ENCODE data around the gene SOHLH1. TPM values are rescaled to one million over a fixed set of nuclear protein-coding genes. Genes with fewer than 3 reads are reported as not detected.

SOHLH1 gene
- total and polyA plus RNA-seq, 2 donors (not counting 1 experiment from before 2014, with no cell fraction given), result not detected

DNA sequence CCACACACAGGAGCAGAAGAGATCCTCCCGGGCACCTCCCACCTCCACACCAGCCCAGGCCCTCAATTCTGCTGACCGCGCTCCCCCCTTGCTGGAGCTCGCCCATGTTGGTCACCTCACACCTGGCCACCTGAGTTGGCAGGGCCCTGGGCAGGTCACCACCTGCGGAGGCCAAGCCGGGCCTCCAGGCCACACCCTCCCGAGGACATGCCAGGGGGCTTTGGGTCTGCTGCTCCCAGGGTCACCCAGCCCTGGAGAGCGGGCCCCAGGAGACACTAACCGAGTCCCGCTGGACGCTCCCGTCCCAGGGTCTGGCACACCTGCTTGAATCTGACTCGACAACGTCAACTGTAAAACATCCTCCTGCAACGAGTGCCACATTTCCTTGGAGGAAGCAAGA lies 2.1 kb downstream of the SOHLH1 start:
- Histone ChIP-seq H3K4me3 (replicated peaks in 1 of 4; ENCODE audit: control extremely low read depth in 1 of 4, insufficient read depth in 1 of 4, low read depth in 3 of 4, low read length in 4 of 4) (no peak overlapping the region), H3K79me2 (ENCODE audit: control insufficient read depth, insufficient read depth, low read length) (no peaks in the 10 kb centered on the region), H3K27ac (ENCODE audit: insufficient read depth, low read length) (no peak overlapping the region), H3K9me3 (ENCODE audit: control insufficient read depth, insufficient read depth, low read depth, low read length) (no peaks in the 10 kb centered on the region), H3K4me1 (ENCODE audit: control insufficient read depth, extremely low read depth, insufficient read depth, low read length) (no peaks in the 10 kb centered on the region), H2AFZ (ENCODE audit: low read length) (no peak overlapping the region), H3K9ac (ENCODE audit: insufficient read depth, low read length) (no peak overlapping the region), H4K20me1 (ENCODE audit: control insufficient read depth, extremely low read depth, insufficient read depth, low read length) (no peaks in the 10 kb centered on the region), H3K36me3 (ENCODE audit: control insufficient read depth, insufficient read depth, low read length) (no peaks in the 10 kb centered on the region), H3K27me3 (ENCODE audit: control insufficient read depth, insufficient read depth, low read length) (no peaks in the 10 kb centered on the region), H3K4me2 (ENCODE audit: extremely low read depth, insufficient read depth, low read length) (no peak overlapping the region)
- DNase-seq (ENCODE audit: low read depth in 2 of 2), result no peak
- TF ChIP-seq EZH2 (IDR thresholded peaks at IDR 0.05; ENCODE audit: low read length, missing control alignments), result no peak
- TF ChIP-seq, protein P1, sequence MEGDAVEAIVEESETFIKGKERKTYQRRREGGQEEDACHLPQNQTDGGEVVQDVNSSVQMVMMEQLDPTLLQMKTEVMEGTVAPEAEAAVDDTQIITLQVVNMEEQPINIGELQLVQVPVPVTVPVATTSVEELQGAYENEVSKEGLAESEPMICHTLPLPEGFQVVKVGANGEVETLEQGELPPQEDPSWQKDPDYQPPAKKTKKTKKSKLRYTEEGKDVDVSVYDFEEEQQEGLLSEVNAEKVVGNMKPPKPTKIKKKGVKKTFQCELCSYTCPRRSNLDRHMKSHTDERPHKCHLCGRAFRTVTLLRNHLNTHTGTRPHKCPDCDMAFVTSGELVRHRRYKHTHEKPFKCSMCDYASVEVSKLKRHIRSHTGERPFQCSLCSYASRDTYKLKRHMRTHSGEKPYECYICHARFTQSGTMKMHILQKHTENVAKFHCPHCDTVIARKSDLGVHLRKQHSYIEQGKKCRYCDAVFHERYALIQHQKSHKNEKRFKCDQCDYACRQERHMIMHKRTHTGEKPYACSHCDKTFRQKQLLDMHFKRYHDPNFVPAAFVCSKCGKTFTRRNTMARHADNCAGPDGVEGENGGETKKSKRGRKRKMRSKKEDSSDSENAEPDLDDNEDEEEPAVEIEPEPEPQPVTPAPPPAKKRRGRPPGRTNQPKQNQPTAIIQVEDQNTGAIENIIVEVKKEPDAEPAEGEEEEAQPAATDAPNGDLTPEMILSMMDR (conservative IDR thresholded peaks at IDR 0.05 in 1 of 2, IDR thresholded peaks at IDR 0.05 in 1 of 2; ENCODE audit: low read depth in 1 of 2, low read length in 2 of 2), result no peak

DNA sequence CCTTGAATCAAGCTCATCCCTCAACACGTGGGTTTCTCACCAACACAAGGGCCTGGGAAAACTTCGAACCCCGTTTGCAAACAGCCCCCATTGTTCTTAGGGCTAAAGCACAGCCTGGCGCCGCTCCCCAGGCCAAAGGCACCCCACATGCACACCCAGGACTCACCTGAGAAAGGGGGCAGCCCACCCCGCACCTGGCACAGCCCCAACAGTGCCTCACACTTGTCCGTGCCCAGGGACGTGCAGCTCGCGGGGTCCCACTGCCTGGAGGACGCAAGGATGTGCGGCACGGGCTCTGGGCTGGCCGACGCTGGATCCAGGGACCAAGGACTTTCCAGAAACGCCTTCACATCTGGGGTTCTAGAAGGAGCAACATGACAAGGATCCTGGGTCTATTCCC lies 2.8 kb downstream of the SOHLH1 start:
- Histone ChIP-seq H3K4me2 (ENCODE audit: extremely low read depth, insufficient read depth, low read length) (no peak overlapping the region), H3K9ac (ENCODE audit: insufficient read depth, low read length) (no peak overlapping the region), H2AFZ (ENCODE audit: low read length) (no peak overlapping the region), H3K79me2 (ENCODE audit: control insufficient read depth, insufficient read depth, low read length) (no peaks in the 10 kb centered on the region), H4K20me1 (ENCODE audit: control insufficient read depth, extremely low read depth, insufficient read depth, low read length) (no peaks in the 10 kb centered on the region), H3K4me1 (ENCODE audit: control insufficient read depth, extremely low read depth, insufficient read depth, low read length) (no peaks in the 10 kb centered on the region), H3K4me3 (replicated peaks in 1 of 4; ENCODE audit: control extremely low read depth in 1 of 4, insufficient read depth in 1 of 4, low read depth in 3 of 4, low read length in 4 of 4) (no peak overlapping the region), H3K9me3 (ENCODE audit: control insufficient read depth, insufficient read depth, low read depth, low read length) (no peaks in the 10 kb centered on the region), H3K36me3 (ENCODE audit: control insufficient read depth, insufficient read depth, low read length) (no peaks in the 10 kb centered on the region), H3K27ac (ENCODE audit: insufficient read depth, low read length) (no peak overlapping the region), H3K27me3 (ENCODE audit: control insufficient read depth, insufficient read depth, low read length) (no peaks in the 10 kb centered on the region)
- DNase-seq (ENCODE audit: low read depth in 2 of 2), result no peak
- TF ChIP-seq EZH2 (IDR thresholded peaks at IDR 0.05; ENCODE audit: low read length, missing control alignments), result no peak
- TF ChIP-seq, protein P1 (conservative IDR thresholded peaks at IDR 0.05 in 1 of 2, IDR thresholded peaks at IDR 0.05 in 1 of 2; ENCODE audit: low read depth in 1 of 2, low read length in 2 of 2), result no peak

DNA sequence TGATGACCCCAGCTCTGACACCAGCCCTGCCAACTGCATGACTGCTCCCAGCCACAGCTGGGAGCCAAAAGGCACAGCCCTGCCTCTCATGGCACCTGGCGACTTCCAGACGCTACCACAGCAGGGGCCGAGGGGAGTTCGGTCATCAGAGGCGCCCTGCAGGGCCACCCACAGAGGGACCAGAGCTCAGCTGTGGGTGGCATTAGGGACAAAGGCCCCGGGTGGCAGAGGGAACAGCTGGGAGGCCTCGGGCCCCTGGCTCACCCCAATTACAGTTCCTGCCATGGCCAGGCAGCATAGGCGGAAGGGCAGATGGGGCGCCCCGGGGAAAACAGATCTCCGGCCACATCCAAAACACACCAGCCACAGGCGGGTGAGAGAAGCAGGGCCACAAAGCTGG lies 3.6 kb downstream of the SOHLH1 start:
- TF ChIP-seq EZH2 (IDR thresholded peaks at IDR 0.05; ENCODE audit: low read length, missing control alignments), result no peak
- TF ChIP-seq, protein P1 (conservative IDR thresholded peaks at IDR 0.05 in 1 of 2, IDR thresholded peaks at IDR 0.05 in 1 of 2; ENCODE audit: low read depth in 1 of 2, low read length in 2 of 2), result no peak
- Histone ChIP-seq H3K9me3 (ENCODE audit: control insufficient read depth, insufficient read depth, low read depth, low read length) (no peaks in the 10 kb centered on the region), H3K79me2 (ENCODE audit: control insufficient read depth, insufficient read depth, low read length) (no peaks in the 10 kb centered on the region), H3K9ac (ENCODE audit: insufficient read depth, low read length) (no peak overlapping the region), H3K4me1 (ENCODE audit: control insufficient read depth, extremely low read depth, insufficient read depth, low read length) (no peaks in the 10 kb centered on the region), H3K4me2 (ENCODE audit: extremely low read depth, insufficient read depth, low read length) (no peak overlapping the region), H4K20me1 (ENCODE audit: control insufficient read depth, extremely low read depth, insufficient read depth, low read length) (no peaks in the 10 kb centered on the region), H3K27ac (ENCODE audit: insufficient read depth, low read length) (no peak overlapping the region), H3K4me3 (replicated peaks in 1 of 4; ENCODE audit: control extremely low read depth in 1 of 4, insufficient read depth in 1 of 4, low read depth in 3 of 4, low read length in 4 of 4) (no peak overlapping the region), H3K27me3 (ENCODE audit: control insufficient read depth, insufficient read depth, low read length) (no peaks in the 10 kb centered on the region), H3K36me3 (ENCODE audit: control insufficient read depth, insufficient read depth, low read length) (no peaks in the 10 kb centered on the region), H2AFZ (ENCODE audit: low read length) (no peak overlapping the region)
- DNase-seq (ENCODE audit: low read depth in 2 of 2), result no peak

All from fibroblast of lung (primary cell).